Measurements from ENCODE around the gene SHKBP1.

The SHKBP1 gene

GRCh38 chr19:40603071-40603388 is 26.4 kb downstream of the SHKBP1 start:
- Histone ChIP-seq H3K4me1 (ENCODE audit: control insufficient read depth, insufficient read depth, low read length) (peaks cover 57% of the 10 kb centered on the region), H3K9me3 (ENCODE audit: control insufficient read depth, insufficient read depth, low read depth, low read length) (no peaks in the 10 kb centered on the region), H3K4me3 (ENCODE audit: low read depth, low read length) (no peak overlapping the region), H3K27ac (ENCODE audit: extremely low read depth, low read depth, low read length) (peak overlapping the region; percentile 53), H3K36me3 (ENCODE audit: control insufficient read depth in 2 of 2, insufficient read depth in 1 of 2, low read length in 2 of 2) (no peaks in the 10 kb centered on the region)
- CTCF ChIA-PET = interaction anchor here (0.5 to 20.7 kb wide), 41 partner anchors 10 to 706 kb away, joined by 3 to 470 read pairs (median 7); partner anchors contain the start of genes BLVRB and SERTAD3
- POLR2A ChIA-PET = interaction anchor here (0.6 to 5.1 kb wide), 16 partner anchors 11 to 255 kb away, joined by 3 to 60 read pairs (median 6); partner anchors contain the start of genes ACTMAP, BLVRB, C19orf47 and PLD3
- TF ChIP-seq FEZF1 (tag by site-specific recombination; IDR thresholded peaks at IDR 0.05) (0 out of 2 replicates have a peak, but pooled peaks have one; percentile 1), ZNF266 (tag by site-specific recombination; IDR thresholded peaks at IDR 0.05; ENCODE audit: low read depth) (0 out of 2 replicates have a peak, but pooled peaks have one; percentile 18), IKZF3 (tag by site-specific recombination; IDR thresholded peaks at IDR 0.05) (peak; percentile 34; the same call in 1 of the 2 replicates), ZNF549 (tag by site-specific recombination; IDR thresholded peaks at IDR 0.05) (no peak), ZNF248 (tag by site-specific recombination; IDR thresholded peaks at IDR 0.05) (peak; percentile 16; the same call in 1 of the 2 replicates)
- TF ChIP-seq, protein P1, sequence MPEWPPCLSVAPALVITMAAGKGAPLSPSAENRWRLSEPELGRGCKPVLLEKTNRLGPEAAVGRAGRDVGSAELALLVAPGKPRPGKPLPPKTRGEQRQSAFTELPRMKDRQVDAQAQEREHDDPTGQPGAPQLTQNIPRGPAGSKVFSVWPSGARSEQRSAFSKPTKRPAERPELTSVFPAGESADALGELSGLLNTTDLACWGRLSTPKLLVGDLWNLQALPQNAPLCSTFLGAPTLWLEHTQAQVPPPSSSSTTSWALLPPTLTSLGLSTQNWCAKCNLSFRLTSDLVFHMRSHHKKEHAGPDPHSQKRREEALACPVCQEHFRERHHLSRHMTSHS (tag by site-specific recombination; IDR thresholded peaks at IDR 0.05) = no peak

- ChIA-PET CTCF (interaction anchor here (0.6 to 20.7 kb wide), 45 partner anchors 10 to 775 kb away, joined by 3 to 470 read pairs (median 5); partner anchors contain the start of genes BLVRB, SERTAD3 and SPTBN4), POLR2A (interaction anchor here (0.5 to 5.1 kb wide), 36 partner anchors 9 to 836 kb away, joined by 3 to 60 read pairs (median 6); partner anchors contain the start of genes ACTMAP, BLVRB, C19orf47 and DMAC2)
- H3K4me1 ChIP-seq (ENCODE audit: control insufficient read depth, insufficient read depth, low read length) = peaks cover 52% of the 10 kb centered on the region
- peak overlapping the region; percentile 53 for H3K27ac ChIP-seq (ENCODE audit: extremely low read depth, low read depth, low read length)
- peak overlapping the region; percentile 35 for H3K4me3 ChIP-seq (ENCODE audit: low read depth, low read length)
- H3K9me3 ChIP-seq (ENCODE audit: control insufficient read depth, insufficient read depth, low read depth, low read length) = no peaks in the 10 kb centered on the region
- H3K36me3 ChIP-seq (ENCODE audit: control insufficient read depth in 2 of 2, insufficient read depth in 1 of 2, low read length in 2 of 2) = no peaks in the 10 kb centered on the region
- TF ChIP-seq INSM2 (tag by site-specific recombination; IDR thresholded peaks at IDR 0.05) = peak; percentile 42; the same call in 1 of the 2 replicates
- TF ChIP-seq ZNF561 (tag by site-specific recombination; IDR thresholded peaks at IDR 0.05; ENCODE audit: borderline replicate concordance) = peak; percentile 85
- peak; percentile 94 for TF ChIP-seq SP7 (tag by site-specific recombination; IDR thresholded peaks at IDR 0.05)
- TF ChIP-seq KLF10 (tag by site-specific recombination; IDR thresholded peaks at IDR 0.05) = peak; percentile 100
- TF ChIP-seq ZSCAN5A (tag by site-specific recombination; IDR thresholded peaks at IDR 0.05) = no peak
- peak; percentile 74 for TF ChIP-seq IKZF3 (tag by site-specific recombination; IDR thresholded peaks at IDR 0.05)
- TF ChIP-seq ZNF610 (tag by site-specific recombination; IDR thresholded peaks at IDR 0.05; ENCODE audit: borderline replicate concordance) = 0 out of 2 replicates have a peak, but pooled peaks have one; percentile 36
- peak; percentile 94 for TF ChIP-seq ZFP37 (tag by site-specific recombination; IDR thresholded peaks at IDR 0.05)
- peak; percentile 25; the same call in 1 of the 2 replicates for TF ChIP-seq ZBTB48 (tag by site-specific recombination; IDR thresholded peaks at IDR 0.05)
- no peak for TF ChIP-seq ZNF174 (tag by site-specific recombination; IDR thresholded peaks at IDR 0.05)
- peak; percentile 94; the same call in 1 of the 2 replicates for TF ChIP-seq ZBTB8A (tag by site-specific recombination; IDR thresholded peaks at IDR 0.05)
- TF ChIP-seq ZNF596 (tag by site-specific recombination; IDR thresholded peaks at IDR 0.05) = peak; percentile 67; the same call in 1 of the 2 replicates
- no peak for TF ChIP-seq ZNF133 (tag by site-specific recombination; IDR thresholded peaks at IDR 0.05)
- TF ChIP-seq ZNF404 (tag by site-specific recombination; IDR thresholded peaks at IDR 0.05) = no peak
- no peak for TF ChIP-seq ZNF138 (tag by site-specific recombination; IDR thresholded peaks at IDR 0.05; ENCODE audit: borderline replicate concordance)
- peak; percentile 58; the same call in 1 of the 2 replicates for TF ChIP-seq CTCF (tag by site-specific recombination; IDR thresholded peaks at IDR 0.05)
- TF ChIP-seq ZNF692 (tag by site-specific recombination; IDR thresholded peaks at IDR 0.05) = peak; percentile 92
- TF ChIP-seq ZNF433 (tag by site-specific recombination; IDR thresholded peaks at IDR 0.05; ENCODE audit: low read depth) = no peak
- peak; percentile 56 for TF ChIP-seq ZNF843 (tag by site-specific recombination; IDR thresholded peaks at IDR 0.05)
- TF ChIP-seq KLF16 (tag by site-specific recombination; IDR thresholded peaks at IDR 0.05) = peak; percentile 77
- no peak for TF ChIP-seq ZNF701 (tag by site-specific recombination; IDR thresholded peaks at IDR 0.05)
- TF ChIP-seq SETDB1 (IDR thresholded peaks at IDR 0.05; ENCODE audit: insufficient read length, low read length) = no peak
Observed at GRCh38 chr19:40603389-40604170, 26.9 kb downstream of the SHKBP1 start.
